Activated T-helper 17 cell treated with anti-CD3 and anti-CD28 coated beads, Interleukin-2, amount 50 U/mL, for 72 hours (primary cell): ENCODE data around the gene VPS37C. TPM values are rescaled to one million over a fixed set of nuclear protein-coding genes. Genes with fewer than 3 reads are reported as not detected.
"Not testable (repeated sequence)": the region's sequence is repeated elsewhere in the genome, so short reads cannot be mapped to it uniquely, and the experiment has no call there.

Source experiments
- ATAC-seq: fragments of 150-1000 bp; cut with Tn5 transposase; replicated peaks from 2 replicates; pipeline ENCODE4 v1.10.0; 2021; ENCODE audit warnings: mild to moderate bottlenecking, moderate library complexity
- H3K27ac Mint-ChIP-seq: one replicate; pipeline ENCODE4 v1.8.0; 2022; ENCODE audit warnings: mixed read lengths
- H3K27me3 Mint-ChIP-seq: one replicate; pipeline ENCODE4 v1.8.0; 2022; ENCODE audit warnings: mixed read lengths
- H3K36me3 Mint-ChIP-seq: one replicate; pipeline ENCODE4 v1.8.0; 2022; ENCODE audit warnings: low read depth, mild to moderate bottlenecking, mixed read lengths
- H3K4me1 Mint-ChIP-seq: one replicate; pipeline ENCODE4 v1.8.0; 2022; ENCODE audit warnings: mixed read lengths
- H3K4me3 Mint-ChIP-seq: one replicate; pipeline ENCODE4 v1.8.0; 2022; ENCODE audit warnings: mild to moderate bottlenecking, mixed read lengths
- H3K9me3 Mint-ChIP-seq: one replicate; pipeline ENCODE4 v1.8.0; 2022; ENCODE audit warnings: mixed read lengths
- total RNA-seq, 2 donors: library from RNA; stranded (reverse); gene quantifications; one replicate each; pipeline ENCODE4 v1.2.3, GENCODE V29; 2022

VPS37C gene
- 10 to 100 TPM in 1 of 2 donors, 1 to 10 TPM in 1; 9.7 to 14.5 TPM for total RNA-seq

- H3K4me1 Mint-ChIP-seq = peaks cover 37% of the 10 kb centered on the region
- no peaks in the 10 kb centered on the region for H3K27me3 Mint-ChIP-seq
- H3K9me3 Mint-ChIP-seq = no peaks in the 10 kb centered on the region
- H3K4me3 Mint-ChIP-seq = peak within 1 kb of the TSS; percentile 89
- peak within 1 kb of the TSS; percentile 92 for H3K27ac Mint-ChIP-seq
- peak; percentile 83 for ATAC-seq
- H3K36me3 Mint-ChIP-seq = peaks cover 13% of the 10 kb centered on the region
These were observed at the start of gene VPS37C for GRCh38 chr11:61161190-61162091. TSS of gene VPS37C (minus strand) at chr11:61161426. CDS start at chr11:61138829, 22,597 bp downstream.

GRCh38 chr11:61210629-61211028, 49.4 kb upstream of the VPS37C start:
- ATAC-seq, H3K36me3 Mint-ChIP-seq, H3K4me1 Mint-ChIP-seq, H3K27me3 Mint-ChIP-seq, H3K4me3 Mint-ChIP-seq, H3K27ac Mint-ChIP-seq, H3K9me3 Mint-ChIP-seq: not testable (repeated sequence)

GRCh38 chr11:61207636-61208310, 46.5 kb upstream of the VPS37C start:
- H3K9me3 Mint-ChIP-seq, H3K27ac Mint-ChIP-seq, H3K36me3 Mint-ChIP-seq, H3K4me1 Mint-ChIP-seq, ATAC-seq, H3K27me3 Mint-ChIP-seq, H3K4me3 Mint-ChIP-seq: not testable (repeated sequence)

- H3K36me3 Mint-ChIP-seq, H3K9me3 Mint-ChIP-seq, ATAC-seq, H3K4me3 Mint-ChIP-seq, H3K27ac Mint-ChIP-seq, H3K4me1 Mint-ChIP-seq: not testable (repeated sequence)
- H3K27me3 Mint-ChIP-seq = peaks cover 19% of the 10 kb centered on the region
These were observed 43.4 kb upstream of the VPS37C start for GRCh38 chr11:61204502-61205059.

DNA sequence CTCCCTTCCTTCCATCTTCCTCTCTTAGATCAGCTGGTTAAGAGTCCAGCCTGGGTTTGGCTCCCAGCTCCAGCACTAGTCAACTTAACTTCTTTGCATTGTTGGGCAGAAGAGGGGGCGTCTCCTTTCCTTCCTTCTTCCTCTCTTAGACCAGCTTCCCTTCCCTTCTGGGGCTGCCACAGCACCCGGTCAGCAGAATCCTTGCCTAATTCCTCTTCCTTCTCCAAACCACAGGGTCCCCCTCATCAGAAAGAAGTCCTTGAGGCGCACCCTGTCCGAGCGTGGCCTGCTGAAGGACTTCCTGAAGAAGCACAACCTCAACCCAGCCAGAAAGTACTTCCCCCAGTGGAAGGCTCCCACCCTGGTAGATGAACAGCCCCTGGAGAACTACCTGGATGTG, 42.6 kb upstream of the VPS37C start:
- H3K27ac Mint-ChIP-seq, H3K36me3 Mint-ChIP-seq, ATAC-seq, H3K4me3 Mint-ChIP-seq, H3K4me1 Mint-ChIP-seq, H3K9me3 Mint-ChIP-seq: not testable (repeated sequence)
- peaks cover 19% of the 10 kb centered on the region for H3K27me3 Mint-ChIP-seq

DNA sequence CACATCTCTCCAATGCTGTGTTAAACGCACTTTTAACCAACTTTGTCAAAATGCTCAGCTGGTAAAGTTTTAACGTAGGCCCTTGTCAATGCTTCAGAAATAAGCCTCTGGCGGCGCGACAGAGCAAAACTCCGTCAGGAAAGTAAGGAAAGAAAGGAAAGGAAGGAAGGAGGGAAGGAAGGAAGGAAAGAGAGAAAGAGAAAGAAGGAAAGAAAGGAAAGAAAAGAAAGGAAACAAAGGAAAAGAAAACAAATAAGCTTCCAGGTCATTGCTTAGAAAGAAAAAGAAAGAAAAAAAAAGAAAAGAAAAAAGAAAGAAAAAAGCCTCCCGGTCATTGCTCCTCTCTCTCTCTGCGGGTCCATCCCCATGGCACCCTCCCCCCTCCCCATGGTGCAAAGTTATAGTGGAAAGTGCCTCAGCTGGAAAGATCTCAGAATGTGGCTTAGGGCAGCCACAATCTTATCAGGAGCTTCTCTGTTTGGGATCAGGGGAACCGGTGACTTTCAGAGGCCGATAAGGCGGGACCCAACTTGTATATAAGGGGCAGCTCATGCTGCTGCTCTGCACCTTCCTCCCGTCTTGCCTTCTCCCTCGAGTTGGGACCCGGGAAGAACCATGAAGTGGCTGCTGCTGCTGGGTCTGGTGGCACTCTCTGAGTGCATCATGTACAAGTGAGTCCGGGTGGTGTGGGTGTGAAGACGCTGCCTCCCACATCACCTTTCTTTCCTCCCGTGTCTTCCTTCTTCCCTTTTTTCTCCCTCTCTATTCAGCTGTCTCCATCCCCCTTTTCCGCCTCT, 41.9 kb upstream of the VPS37C start, which contains the start of gene PGA3:
TSS of gene PGA3 (plus strand) at position 566 of the 797 bp plus-strand sequence. CDS start at position 616, 50 bp downstream.
- H3K9me3 Mint-ChIP-seq, ATAC-seq, H3K27ac Mint-ChIP-seq, H3K4me3 Mint-ChIP-seq, H3K4me1 Mint-ChIP-seq, H3K36me3 Mint-ChIP-seq: not testable (repeated sequence)
- peaks cover 19% of the 10 kb centered on the region for H3K27me3 Mint-ChIP-seq

DNA sequence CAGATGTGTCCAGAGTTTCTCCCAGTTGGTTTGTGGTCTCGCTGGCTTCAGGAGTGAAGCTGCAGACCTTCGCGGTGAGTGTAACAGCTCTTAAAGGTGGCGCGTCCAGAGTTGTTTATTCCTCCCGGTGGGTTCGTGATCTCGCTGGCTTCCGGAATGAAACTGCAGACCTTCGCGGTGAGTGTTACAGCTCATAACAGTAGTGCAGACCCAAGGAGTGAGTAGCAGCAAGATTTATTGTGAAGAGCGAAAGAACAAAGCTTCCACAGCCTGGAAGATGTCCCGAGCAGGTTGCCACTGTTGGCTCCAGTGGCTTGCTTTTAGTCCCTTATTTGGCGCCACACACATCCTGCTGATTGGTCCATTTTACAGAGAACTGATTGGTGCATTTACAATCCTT, 40.2 kb upstream of the VPS37C start:
- no peak overlapping the region for H3K27ac Mint-ChIP-seq
- H3K36me3 Mint-ChIP-seq = no peaks in the 10 kb centered on the region
- no peak overlapping the region for H3K4me3 Mint-ChIP-seq
- peaks cover 19% of the 10 kb centered on the region for H3K27me3 Mint-ChIP-seq
- no peaks in the 10 kb centered on the region for H3K9me3 Mint-ChIP-seq
- ATAC-seq = no peak
- no peaks in the 10 kb centered on the region for H3K4me1 Mint-ChIP-seq

DNA sequence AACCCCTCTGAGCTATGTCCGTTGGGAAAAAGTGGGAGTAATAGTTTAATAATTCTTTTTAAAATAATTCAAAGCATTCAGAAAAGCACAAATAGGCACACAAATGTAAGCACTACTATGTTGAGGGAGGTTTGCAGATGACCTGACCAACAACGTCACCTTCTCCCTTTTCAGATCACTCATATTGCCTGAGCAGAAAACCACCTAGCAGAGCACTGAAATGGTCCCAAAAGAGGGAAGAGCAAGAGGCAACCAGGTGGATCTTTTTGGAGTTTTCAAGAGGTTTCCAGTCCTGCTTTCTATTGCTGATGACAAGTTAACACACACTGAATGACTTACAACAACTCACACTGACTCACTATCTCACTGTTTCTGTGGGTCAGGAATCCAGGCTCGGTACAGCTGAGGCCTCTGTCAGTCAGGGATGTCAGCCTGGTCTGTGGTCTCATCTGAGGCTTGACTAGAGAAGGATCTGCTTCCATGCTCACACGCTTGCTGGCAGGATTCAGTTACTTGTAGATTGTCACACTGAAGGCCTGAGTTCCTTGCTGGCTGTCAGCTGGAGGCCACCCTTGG, 37.8 kb upstream of the VPS37C start:
- Mint-ChIP-seq H3K4me1 (no peaks in the 10 kb centered on the region), H3K27ac (no peak overlapping the region), H3K27me3 (peaks cover 21% of the 10 kb centered on the region), H3K36me3 (no peaks in the 10 kb centered on the region), H3K4me3 (no peak overlapping the region), H3K9me3 (no peaks in the 10 kb centered on the region)
- ATAC-seq = peak; percentile 59

DNA sequence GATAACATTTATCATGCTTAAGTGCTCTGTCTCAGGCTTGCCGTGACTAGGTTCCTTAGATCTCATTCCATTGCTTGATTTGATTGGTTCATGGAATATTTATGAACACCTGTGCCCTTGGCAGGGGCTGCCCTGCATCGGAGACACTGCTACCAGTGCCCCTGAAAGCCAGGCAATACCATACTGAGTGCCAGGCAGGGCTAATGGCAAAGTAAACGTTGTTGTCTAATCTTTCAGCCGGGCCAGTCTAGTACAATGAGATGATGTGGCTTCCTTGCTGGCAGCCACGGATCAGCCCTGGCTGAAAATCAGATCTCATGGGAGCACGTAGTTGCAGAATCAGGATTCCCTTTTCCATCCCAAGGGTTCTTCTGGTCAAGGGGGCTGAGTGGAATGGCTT, 37.1 kb upstream of the VPS37C start:
- no peak overlapping the region for H3K4me3 Mint-ChIP-seq
- no peak for ATAC-seq
- H3K27ac Mint-ChIP-seq = no peak overlapping the region
- H3K4me1 Mint-ChIP-seq = no peaks in the 10 kb centered on the region
- no peaks in the 10 kb centered on the region for H3K9me3 Mint-ChIP-seq
- H3K27me3 Mint-ChIP-seq = peaks cover 21% of the 10 kb centered on the region
- no peaks in the 10 kb centered on the region for H3K36me3 Mint-ChIP-seq

DNA sequence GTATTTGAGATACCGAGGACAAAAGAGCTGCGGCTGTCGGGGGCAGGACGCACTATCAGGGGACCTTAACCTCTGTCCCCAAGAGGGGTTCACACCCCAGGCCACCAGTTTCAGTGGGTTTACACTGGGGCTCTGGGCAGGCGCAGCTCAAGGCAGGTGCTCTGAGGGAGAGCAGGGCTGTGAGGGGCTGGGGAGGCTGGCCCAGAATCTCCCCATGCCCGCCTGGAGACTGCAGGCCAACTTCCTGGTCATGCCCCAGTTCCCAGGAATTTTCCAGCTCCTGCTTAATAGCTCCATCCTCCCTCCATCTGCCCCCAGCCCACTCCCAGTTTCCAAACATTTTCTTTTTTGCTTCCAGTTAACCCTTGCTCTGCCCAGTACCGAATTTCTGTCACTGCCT, 34.5 kb upstream of the VPS37C start:
- H3K27ac Mint-ChIP-seq = no peak overlapping the region
- ATAC-seq = no peak

DNA sequence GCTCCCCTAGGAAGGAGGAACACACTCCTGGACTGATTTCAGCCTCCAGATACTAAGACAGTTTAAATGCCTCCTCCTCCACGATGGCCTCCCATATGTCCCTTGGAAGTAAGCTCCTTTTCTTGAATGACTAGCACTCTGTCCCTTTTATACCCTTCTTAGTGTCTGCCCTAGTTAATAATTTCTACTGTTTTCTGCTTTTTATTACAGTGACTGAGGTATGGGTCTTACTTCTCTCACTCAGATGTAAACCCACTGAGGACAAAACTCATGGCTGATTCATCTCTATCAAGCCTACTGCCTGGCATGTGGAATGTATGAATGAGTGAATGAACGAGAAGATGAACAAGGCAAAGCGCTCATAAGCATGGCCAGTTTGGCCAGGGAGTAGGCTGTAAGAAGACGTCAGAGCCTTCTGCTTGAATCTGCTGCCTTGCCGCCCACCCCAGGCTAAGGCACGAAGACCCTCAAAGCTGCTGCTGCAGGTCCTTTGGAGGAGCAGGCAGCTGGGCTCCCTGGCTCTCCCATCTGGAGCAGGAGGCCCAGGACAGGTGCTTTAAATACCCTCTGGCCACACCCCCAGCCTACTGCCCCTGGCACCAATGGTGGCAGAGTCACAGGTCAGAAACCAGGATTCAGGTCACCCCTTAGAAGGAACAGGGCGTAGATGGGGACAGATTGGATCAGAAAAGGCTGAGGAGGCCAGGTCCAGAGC, 33.9 kb upstream of the VPS37C start:
- ATAC-seq = no peak
- H3K36me3 Mint-ChIP-seq = no peaks in the 10 kb centered on the region
- no peaks in the 10 kb centered on the region for H3K9me3 Mint-ChIP-seq
- H3K4me3 Mint-ChIP-seq = no peak overlapping the region
- no peaks in the 10 kb centered on the region for H3K4me1 Mint-ChIP-seq
- H3K27me3 Mint-ChIP-seq = peaks cover 18% of the 10 kb centered on the region
- H3K27ac Mint-ChIP-seq = no peak overlapping the region

More for the DNA sequence above, 34.5 kb upstream of the VPS37C start:
- peaks cover 22% of the 10 kb centered on the region for H3K27me3 Mint-ChIP-seq
- no peak overlapping the region for H3K4me3 Mint-ChIP-seq
- no peaks in the 10 kb centered on the region for H3K4me1 Mint-ChIP-seq
- H3K9me3 Mint-ChIP-seq = no peaks in the 10 kb centered on the region
- H3K36me3 Mint-ChIP-seq = no peaks in the 10 kb centered on the region

GRCh38 chr11:61194169-61194671, 33.0 kb upstream of the VPS37C start:
- H3K4me3 Mint-ChIP-seq = no peak overlapping the region
- no peak for ATAC-seq
- no peak overlapping the region for H3K27ac Mint-ChIP-seq
- H3K9me3 Mint-ChIP-seq = no peaks in the 10 kb centered on the region
- no peaks in the 10 kb centered on the region for H3K36me3 Mint-ChIP-seq
- peaks cover 23% of the 10 kb centered on the region for H3K27me3 Mint-ChIP-seq
- no peaks in the 10 kb centered on the region for H3K4me1 Mint-ChIP-seq

DNA sequence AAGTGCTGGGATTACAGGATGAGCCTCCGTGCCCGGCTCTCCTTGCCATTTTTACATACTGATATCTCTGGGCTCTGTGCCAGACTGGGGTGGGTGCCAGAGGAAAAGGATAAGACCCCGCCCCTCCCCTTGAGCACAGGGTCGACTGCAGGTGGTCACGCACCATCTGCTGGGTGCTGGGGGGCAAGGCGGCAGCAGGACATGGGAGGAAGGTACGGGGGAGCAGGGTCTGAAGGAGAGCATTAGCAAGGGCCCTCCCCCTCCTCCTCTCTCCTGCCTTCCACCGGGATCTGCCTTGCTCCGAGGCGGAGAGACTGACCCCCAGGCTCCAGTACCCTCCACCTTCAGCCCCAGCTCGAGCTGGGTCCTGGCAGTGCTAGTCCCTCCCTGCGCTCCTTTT, 32.4 kb upstream of the VPS37C start:
- H3K4me3 Mint-ChIP-seq = no peak overlapping the region
- H3K36me3 Mint-ChIP-seq = no peaks in the 10 kb centered on the region
- H3K27ac Mint-ChIP-seq = no peak overlapping the region
- H3K4me1 Mint-ChIP-seq = no peaks in the 10 kb centered on the region
- H3K9me3 Mint-ChIP-seq = no peaks in the 10 kb centered on the region
- ATAC-seq = no peak
- peaks cover 23% of the 10 kb centered on the region for H3K27me3 Mint-ChIP-seq
